AG08395 (cell line): Measurements from ENCODE around the gene INSIG2.
A peak's percentile ranks its signal among the peaks of the same experiment; 100 is the strongest.
"Not testable (repeated sequence)": the region's sequence is repeated elsewhere in the genome, so short reads cannot be mapped to it uniquely, and the experiment has no call there.

Experiments
- DNase-seq: peaks from one replicate; pipeline ENCODE4 v3.0.0; 2012; ENCODE audit warnings: mixed read lengths, low spot score

Gene INSIG2

GRCh38 chr2:118061135-118061955 lies 26.9 kb upstream of the INSIG2 start:
- peak; percentile 75 for DNase-seq

GRCh38 chr2:118062048-118062447 lies 26.2 kb upstream of the INSIG2 start:
- peak; percentile 46 for DNase-seq

- no peak for DNase-seq
Measured at GRCh38 chr2:118062669-118063068, 25.6 kb upstream of the INSIG2 start.

GRCh38 chr2:118065015-118065706 lies 23.1 kb upstream of the INSIG2 start:
- DNase-seq: no peak

GRCh38 chr2:118065921-118066511 lies 22.3 kb upstream of the INSIG2 start:
- no peak for DNase-seq

GRCh38 chr2:118077636-118078247 lies 10.5 kb upstream of the INSIG2 start:
- no peak for DNase-seq

GRCh38 chr2:118078734-118079133 lies 9.5 kb upstream of the INSIG2 start:
- no peak for DNase-seq

- DNase-seq: no peak
Measured at GRCh38 chr2:118084491-118085089, 3.7 kb upstream of the INSIG2 start.

- no peak for DNase-seq
Measured at GRCh38 chr2:118085173-118086023, 2.9 kb upstream of the INSIG2 start.

GRCh38 chr2:118086024-118086633 lies 2.1 kb upstream of the INSIG2 start:
- DNase-seq: no peak

- DNase-seq: peak; percentile 59
Measured at GRCh38 chr2:118089139-118089800, 999 bp downstream of the INSIG2 start.

GRCh38 chr2:118090387-118091139 lies 2.3 kb downstream of the INSIG2 start:
- DNase-seq: no peak

GRCh38 chr2:118091140-118091478 lies 2.8 kb downstream of the INSIG2 start:
- DNase-seq: no peak

GRCh38 chr2:118091631-118092030 lies 3.4 kb downstream of the INSIG2 start:
- no peak for DNase-seq

GRCh38 chr2:118094102-118094501 lies 5.8 kb downstream of the INSIG2 start:
- DNase-seq: not testable (repeated sequence)

GRCh38 chr2:118094503-118094902 lies 6.2 kb downstream of the INSIG2 start:
- DNase-seq: no peak

- no peak for DNase-seq
Measured at GRCh38 chr2:118095610-118096009, 7.3 kb downstream of the INSIG2 start.

GRCh38 chr2:118097657-118098056 lies 9.4 kb downstream of the INSIG2 start:
- no peak for DNase-seq

- DNase-seq: no peak
Measured at GRCh38 chr2:118098307-118099030, 10.2 kb downstream of the INSIG2 start.
